GM19240 (cell line): ENCODE results near the gene ANKS1B.
"Not testable (repeated sequence)": the region's sequence is repeated elsewhere in the genome, so short reads cannot be mapped to it uniquely, and the experiment has no call there.

ENCODE experiments used
- DNase-seq: peaks from one replicate; pipeline ENCODE4 v3.0.0; 2011; ENCODE audit warnings: low spot score; ENCODE audit not compliant: insufficient read length

ANKS1B gene

GRCh38 chr12:99278899-99279298 is 705.8 kb downstream of the ANKS1B start:
- no peak for DNase-seq

GRCh38 chr12:99277591-99278379 is 707.0 kb downstream of the ANKS1B start:
- no peak for DNase-seq

- DNase-seq, result no peak
Observed at GRCh38 chr12:99271071-99271470, 713.7 kb downstream of the ANKS1B start.

- no peak for DNase-seq
Observed at GRCh38 chr12:99267038-99267437, 717.7 kb downstream of the ANKS1B start.

- no peak for DNase-seq
Observed at GRCh38 chr12:99265648-99266047, 719.1 kb downstream of the ANKS1B start.

- no peak for DNase-seq
Observed at GRCh38 chr12:99261256-99261655, 723.5 kb downstream of the ANKS1B start.

GRCh38 chr12:99260456-99260996 is 724.2 kb downstream of the ANKS1B start:
- DNase-seq, result no peak

GRCh38 chr12:99259040-99259934 is 725.4 kb downstream of the ANKS1B start:
- no peak for DNase-seq

GRCh38 chr12:99257672-99258071 is 727.1 kb downstream of the ANKS1B start:
- DNase-seq, result no peak

GRCh38 chr12:99253068-99253467 is 731.7 kb downstream of the ANKS1B start:
- DNase-seq, result no peak

- DNase-seq, result no peak
Observed at GRCh38 chr12:99250091-99250490, 734.6 kb downstream of the ANKS1B start.

- DNase-seq, result no peak
Observed at GRCh38 chr12:99249543-99249942, 735.2 kb downstream of the ANKS1B start.

- DNase-seq, result not testable (repeated sequence)
Observed at GRCh38 chr12:99237907-99238538, 746.7 kb downstream of the ANKS1B start.

- DNase-seq, result no peak
Observed at GRCh38 chr12:99235381-99235780, 749.4 kb downstream of the ANKS1B start.

- no peak for DNase-seq
Observed at GRCh38 chr12:99234702-99235101, 750.0 kb downstream of the ANKS1B start.

- DNase-seq, result no peak
Observed at GRCh38 chr12:99232324-99232723, 752.4 kb downstream of the ANKS1B start.

- DNase-seq, result no peak
Observed at GRCh38 chr12:99231031-99231430, 753.7 kb downstream of the ANKS1B start.

GRCh38 chr12:99224237-99224636 is 760.5 kb downstream of the ANKS1B start:
- no peak for DNase-seq

- DNase-seq, result no peak
Observed at GRCh38 chr12:99223579-99223978, 761.2 kb downstream of the ANKS1B start.

- no peak for DNase-seq
Observed at GRCh38 chr12:99213047-99213446, 771.7 kb downstream of the ANKS1B start.

GRCh38 chr12:99212275-99212674 is 772.5 kb downstream of the ANKS1B start:
- DNase-seq, result no peak

GRCh38 chr12:99205111-99205510 is 779.6 kb downstream of the ANKS1B start:
- DNase-seq, result no peak
